Astrocyte (in vitro differentiated cells and primary cell): Measurements from ENCODE around the gene GRID2. TPM values are rescaled to one million over a fixed set of nuclear protein-coding genes. Genes with fewer than 3 reads are reported as not detected.
A peak's percentile ranks its signal among the peaks of the same experiment; 100 is the strongest.

Experiments
- DNase-seq: peaks from one replicate; pipeline ENCODE4 v3.0.0-alpha.2; 2010; ENCODE audit warnings: low read depth
- FAIRE-seq: peaks from 2 replicates; lab custom pipeline; 2011; peaks lifted over from hg19 to GRCh38; lab: Jason Lieb, UNC
- H2AFZ ChIP-seq: 2 replicates; pipeline ENCODE4 v1.6.0; 2012; ENCODE audit warnings: low read depth, low read length, inconsistent platforms
- H3K27ac ChIP-seq: 2 replicates; pipeline ENCODE4 v1.5.1; 2011; ENCODE audit warnings: low read depth, low read length, inconsistent platforms
- H3K27me3 ChIP-seq: 2 replicates; pipeline ENCODE4 v1.6.0; 2011; ENCODE audit warnings: low read length, inconsistent platforms; ENCODE audit not compliant: insufficient read depth
- H3K36me3 ChIP-seq: 2 replicates; pipeline ENCODE4 v1.5.1; 2011; ENCODE audit warnings: low read length, inconsistent platforms; ENCODE audit not compliant: insufficient read depth
- H3K4me1 ChIP-seq: 2 replicates; pipeline ENCODE4 v1.5.1; 2011; ENCODE audit warnings: low read length, inconsistent platforms; ENCODE audit not compliant: insufficient read depth
- H3K4me2 ChIP-seq: 2 replicates; pipeline ENCODE4 v1.6.0; 2012; ENCODE audit warnings: low read length, inconsistent platforms
- H3K4me3 ChIP-seq: 2 replicates; pipeline ENCODE4 v1.5.1; 2011; ENCODE audit warnings: low read depth, mild to moderate bottlenecking, low read length, inconsistent platforms; ENCODE audit not compliant: insufficient read depth
- H3K79me2 ChIP-seq: 2 replicates; pipeline ENCODE4 v1.6.0; 2012; ENCODE audit warnings: mild to moderate bottlenecking, low read length, inconsistent platforms; ENCODE audit not compliant: insufficient read depth
- H3K9ac ChIP-seq: 2 replicates; pipeline ENCODE4 v1.6.0; 2012; ENCODE audit warnings: mild to moderate bottlenecking, low read length, inconsistent platforms
- H3K9me3 ChIP-seq: 2 replicates; pipeline ENCODE4 v1.5.1; 2012; ENCODE audit warnings: low read depth, mild to moderate bottlenecking, low read length, inconsistent platforms; ENCODE audit not compliant: insufficient read depth
- H4K20me1 ChIP-seq: 2 replicates; pipeline ENCODE4 v1.6.0; 2012; ENCODE audit warnings: low read length, inconsistent platforms; ENCODE audit not compliant: insufficient read depth
- H3K27ac Mint-ChIP-seq: one replicate; pipeline ENCODE4 v1.8.0; 2021; ENCODE audit warnings: mild to moderate bottlenecking, mixed read lengths; ENCODE audit not compliant: unreplicated experiment
- H3K27me3 Mint-ChIP-seq: one replicate; pipeline ENCODE4 v1.8.0; 2021; ENCODE audit warnings: low read depth, mixed read lengths; ENCODE audit not compliant: unreplicated experiment
- H3K36me3 Mint-ChIP-seq: one replicate; pipeline ENCODE4 v1.8.0; 2021; ENCODE audit warnings: low read depth, mixed read lengths; ENCODE audit not compliant: unreplicated experiment
- H3K4me1 Mint-ChIP-seq: one replicate; pipeline ENCODE4 v1.8.0; 2021; ENCODE audit warnings: low read depth, mixed read lengths; ENCODE audit not compliant: unreplicated experiment
- H3K4me3 Mint-ChIP-seq: one replicate; pipeline ENCODE4 v1.8.0; 2021; ENCODE audit warnings: mild to moderate bottlenecking, moderate library complexity, mixed read lengths; ENCODE audit not compliant: unreplicated experiment
- H3K9me3 Mint-ChIP-seq: one replicate; pipeline ENCODE4 v1.8.0; 2021; ENCODE audit warnings: mild to moderate bottlenecking, mixed read lengths; ENCODE audit not compliant: unreplicated experiment
- CTCF ChIP-seq: IDR thresholded peaks from 2 replicates; pipeline ENCODE4 v1.5.1; 2011; ENCODE audit warnings: low read depth, mild to moderate bottlenecking, inconsistent platforms, low read length, moderate library complexity; ENCODE audit not compliant: insufficient read depth
- EZH2 ChIP-seq: IDR thresholded peaks from 2 replicates; pipeline ENCODE4 v1.6.1; 2012; ENCODE audit warnings: mild to moderate bottlenecking, low read length, inconsistent platforms; ENCODE audit not compliant: insufficient read depth
- total RNA-seq: library from RNA; stranded (reverse); gene quantifications from 2 replicates; pipeline ENCODE4 v1.2.1, GENCODE V29; 2021

GRID2 gene
- total RNA-seq, 1 donor from 2014 or later: 0.14 TPM

DNA sequence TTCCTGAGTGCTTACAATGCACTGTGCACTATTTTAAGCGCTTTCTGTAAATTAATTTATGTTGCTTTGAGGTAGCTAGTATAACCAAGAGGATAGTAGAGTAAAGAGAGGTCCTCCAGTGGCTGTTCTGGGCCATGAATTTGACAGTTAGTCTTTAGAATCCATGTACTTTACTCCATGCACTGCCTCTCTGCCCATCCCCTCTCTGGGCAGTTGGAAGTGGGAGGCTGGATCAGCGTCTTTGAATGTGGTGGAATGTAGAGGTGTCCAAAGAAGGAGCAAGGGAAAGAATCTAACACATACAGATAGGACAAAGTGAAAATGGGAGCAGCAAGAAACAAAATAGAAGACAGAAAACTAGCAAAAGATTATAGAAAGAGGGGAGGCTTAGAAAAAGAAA is 712.6 kb downstream of the GRID2 start:
- Histone ChIP-seq H2AFZ (no peak overlapping the region), H3K4me1 (no peaks in the 10 kb centered on the region), H4K20me1 (no peaks in the 10 kb centered on the region), H3K9ac (no peak overlapping the region), H3K9me3 (no peaks in the 10 kb centered on the region), H3K79me2 (no peaks in the 10 kb centered on the region), H3K27me3 (no peaks in the 10 kb centered on the region), H3K27ac (no peak overlapping the region), H3K4me2 (no peak overlapping the region), H3K4me3 (no peak overlapping the region), H3K36me3 (no peaks in the 10 kb centered on the region)
- Mint-ChIP-seq H3K27me3 (no peaks in the 10 kb centered on the region), H3K9me3 (no peaks in the 10 kb centered on the region), H3K27ac (no peak overlapping the region), H3K36me3 (no peaks in the 10 kb centered on the region), H3K4me3 (no peak overlapping the region), H3K4me1 (no peaks in the 10 kb centered on the region)
- FAIRE-seq (no peak), DNase-seq (no peak)
- TF ChIP-seq CTCF: no peak
- TF ChIP-seq EZH2: no peak

DNA sequence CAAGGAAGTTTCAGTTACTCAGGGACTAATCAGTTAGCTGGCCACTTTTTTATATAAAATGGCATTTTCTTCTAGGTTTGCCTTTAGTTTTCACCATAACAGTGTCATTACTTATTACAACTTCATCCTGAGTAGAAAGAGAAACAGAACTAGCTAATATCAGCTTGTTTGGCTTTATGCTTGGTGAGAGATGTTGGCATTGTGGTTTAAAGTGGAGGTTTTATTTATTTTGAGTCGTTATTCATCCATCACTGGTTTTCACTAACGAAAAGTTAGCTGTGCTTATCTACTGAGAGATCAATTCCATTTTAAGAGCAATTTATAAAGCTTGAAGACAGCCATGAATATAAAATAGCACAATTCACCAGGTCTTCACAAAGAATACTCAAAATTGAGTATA is 714.5 kb downstream of the GRID2 start:
- no peak overlapping the region for H2AFZ ChIP-seq
- DNase-seq (peak; percentile 11), FAIRE-seq (no peak)
- no peak overlapping the region for H3K27ac ChIP-seq
- H3K9me3 ChIP-seq: no peaks in the 10 kb centered on the region
- no peaks in the 10 kb centered on the region for H3K27me3 ChIP-seq
- no peaks in the 10 kb centered on the region for H3K4me1 ChIP-seq
- TF ChIP-seq CTCF (no peak), EZH2 (no peak)
- Mint-ChIP-seq H3K36me3 (no peaks in the 10 kb centered on the region), H3K27me3 (no peaks in the 10 kb centered on the region), H3K4me1 (no peaks in the 10 kb centered on the region), H3K27ac (no peak overlapping the region), H3K9me3 (no peaks in the 10 kb centered on the region), H3K4me3 (no peak overlapping the region)
- H3K79me2 ChIP-seq: no peaks in the 10 kb centered on the region
- no peak overlapping the region for H3K4me3 ChIP-seq
- no peak overlapping the region for H3K4me2 ChIP-seq
- H4K20me1 ChIP-seq: no peaks in the 10 kb centered on the region
- H3K36me3 ChIP-seq: no peaks in the 10 kb centered on the region
- H3K9ac ChIP-seq: no peak overlapping the region

DNA sequence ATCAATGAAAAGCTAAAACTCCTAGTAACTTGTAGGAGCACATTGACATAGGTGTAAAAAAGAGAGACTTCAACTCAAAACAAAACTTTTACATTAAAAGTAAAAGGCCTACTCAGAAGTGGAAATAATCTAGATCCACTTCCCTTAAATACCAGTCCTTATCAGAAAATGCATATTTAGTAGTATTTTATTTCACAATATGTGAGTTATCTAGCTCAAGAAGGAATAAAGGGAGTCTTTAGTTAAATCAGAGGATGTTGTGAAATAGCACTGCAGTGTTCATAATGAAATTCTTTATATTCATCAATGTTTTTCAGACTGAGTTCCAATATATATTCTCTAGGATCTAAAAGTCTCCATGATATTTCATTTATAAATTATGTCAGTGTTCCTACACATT is 715.0 kb downstream of the GRID2 start:
- Histone ChIP-seq H3K4me3 (no peak overlapping the region), H4K20me1 (no peaks in the 10 kb centered on the region), H3K4me1 (no peaks in the 10 kb centered on the region), H3K27me3 (no peaks in the 10 kb centered on the region), H3K36me3 (no peaks in the 10 kb centered on the region), H3K4me2 (no peak overlapping the region), H2AFZ (no peak overlapping the region), H3K9ac (no peak overlapping the region), H3K27ac (no peak overlapping the region), H3K9me3 (no peaks in the 10 kb centered on the region), H3K79me2 (no peaks in the 10 kb centered on the region)
- no peaks in the 10 kb centered on the region for H3K36me3 Mint-ChIP-seq
- H3K27me3 Mint-ChIP-seq: no peaks in the 10 kb centered on the region
- H3K27ac Mint-ChIP-seq: no peak overlapping the region
- TF ChIP-seq CTCF (no peak), EZH2 (no peak)
- FAIRE-seq: no peak
- DNase-seq: no peak
- H3K9me3 Mint-ChIP-seq: no peaks in the 10 kb centered on the region
- H3K4me3 Mint-ChIP-seq: no peak overlapping the region
- H3K4me1 Mint-ChIP-seq: no peaks in the 10 kb centered on the region
